HepG2 (cell line): ENCODE measurements around the gene KARS1. TPM values are rescaled to one million over a fixed set of nuclear protein-coding genes. Genes with fewer than 3 reads are reported as not detected.

Source experiments
- CHCHD3 ChIP-seq: sonication (generic); formaldehyde crosslinking; IDR thresholded peaks from 2 replicates; pipeline ENCODE4 v1.8.0; 2022; ENCODE audit warnings: mild to moderate bottlenecking, missing genetic modification reagents, moderate library complexity
- CREM ChIP-seq, 2 experiments: sonication (generic) in 1 of 2; formaldehyde crosslinking in 1 of 2; IDR thresholded peaks; 2 replicates each; pipeline versions ENCODE4 v1.4.0 to v1.6.1; 2016 to 2020; ENCODE audit warnings: antibody characterized with exemption in 1 of 2, mild to moderate bottlenecking in 1 of 2, missing genetic modification reagents in 1 of 2
- KMT2A ChIP-seq: sonication (generic); formaldehyde crosslinking; IDR thresholded peaks from 2 replicates; pipeline ENCODE4 v1.4.0; 2020; ENCODE audit warnings: missing genetic modification reagents
- MTF2 ChIP-seq: sonication (generic); formaldehyde crosslinking; IDR thresholded peaks from 2 replicates; pipeline ENCODE4 v1.5.0; 2020; ENCODE audit warnings: missing genetic modification reagents, borderline replicate concordance
- MYNN ChIP-seq: sonication (generic); formaldehyde crosslinking; IDR thresholded peaks from 2 replicates; pipeline ENCODE4 v1.4.0; 2020; ENCODE audit warnings: mild to moderate bottlenecking, low read depth, missing genetic modification reagents
- ONECUT2 ChIP-seq: sonication (generic); formaldehyde crosslinking; IDR thresholded peaks from 2 replicates; pipeline ENCODE4 v1.4.0; 2020; ENCODE audit warnings: missing genetic modification reagents
- RFXAP ChIP-seq: sonication (generic); formaldehyde crosslinking; IDR thresholded peaks from 2 replicates; pipeline ENCODE4 v1.4.0; 2020; ENCODE audit warnings: missing genetic modification reagents, borderline replicate concordance
- SAP130 ChIP-seq: IDR thresholded peaks from 2 replicates; pipeline ENCODE4 v1.6.1; 2016; ENCODE audit warnings: low read depth
- ZMAT3 ChIP-seq: sonication (generic); formaldehyde crosslinking; conservative IDR thresholded peaks from 2 replicates; pipeline ENCODE4 v1.7.0; 2021; ENCODE audit warnings: missing genetic modification reagents
- ZNF546 ChIP-seq: sonication (generic); formaldehyde crosslinking; conservative IDR thresholded peaks from 2 replicates; pipeline ENCODE4 v1.8.1; 2023; ENCODE audit warnings: mild to moderate bottlenecking, missing genetic modification reagents
- polyA plus RNA-seq, 8 experiments: library from polyadenylated mRNA; depleted of rRNA in 3 of 8; stranded (reverse) in 7 of 8; unstranded in 1 of 8; fragments of >200 nt; fragmentation: Illumina TruSeq in 4 of 8; extraction: Trizol in 4 of 8; gene quantifications; 2 replicates each; pipeline versions ENCODE4 v1.2.1 to v1.2.3, GENCODE V29; 2011 to 2016; ENCODE audit warnings: low read depth in 4 of 8, missing spikeins in 1 of 8, mixed read lengths in 1 of 8; ENCODE audit not compliant: insufficient read depth in 1 of 8
- total RNA-seq, 5 experiments: library from RNA; depleted of rRNA; stranded (reverse); fragments of >200 nt; fragmentation: Illumina TruSeq; extraction: Trizol; gene quantifications; 2 replicates each; pipeline ENCODE4 v1.2.3, GENCODE V29; 2016; ENCODE audit warnings: low read depth in 1 of 5
- TF ChIP-seq, protein P1 (sequence below): sonication (generic); formaldehyde crosslinking; IDR thresholded peaks from 2 replicates; pipeline ENCODE4 v1.8.1; 2023; ENCODE audit warnings: mild to moderate bottlenecking, missing genetic modification reagents
- TF ChIP-seq, protein P2 (sequence below): sonication (generic); formaldehyde crosslinking; IDR thresholded peaks from 2 replicates; pipeline ENCODE4 v1.4.0; 2020; ENCODE audit warnings: mild to moderate bottlenecking, missing genetic modification reagents
- TF ChIP-seq, protein P3 (sequence below), 2 experiments: sonication (generic) in 1 of 2; formaldehyde crosslinking in 1 of 2; IDR thresholded peaks; 2 replicates each; pipeline versions ENCODE4 v1.4.0 to v1.6.1; 2018 to 2020; ENCODE audit warnings: missing genetic modification reagents in 2 of 2, borderline replicate concordance in 1 of 2, low read depth in 1 of 2, mild to moderate bottlenecking in 1 of 2, missing biosample characterization in 1 of 2
- TF ChIP-seq, protein P4 (sequence below): sonication (generic); formaldehyde crosslinking; IDR thresholded peaks from 2 replicates; pipeline ENCODE4 v1.5.0; 2020; ENCODE audit warnings: missing genetic modification reagents
- TF ChIP-seq, protein P5 (sequence below): sonication (generic); formaldehyde crosslinking; IDR thresholded peaks from 2 replicates; pipeline ENCODE4 v1.8.0; 2023; ENCODE audit warnings: mild to moderate bottlenecking, missing genetic modification reagents

The KARS1 gene
- total and polyA plus RNA-seq, 2 of the 13 experiments (the other 11 are each of a cell fraction or from before 2014, with no cell fraction given): 141 to 276 TPM

DNA sequence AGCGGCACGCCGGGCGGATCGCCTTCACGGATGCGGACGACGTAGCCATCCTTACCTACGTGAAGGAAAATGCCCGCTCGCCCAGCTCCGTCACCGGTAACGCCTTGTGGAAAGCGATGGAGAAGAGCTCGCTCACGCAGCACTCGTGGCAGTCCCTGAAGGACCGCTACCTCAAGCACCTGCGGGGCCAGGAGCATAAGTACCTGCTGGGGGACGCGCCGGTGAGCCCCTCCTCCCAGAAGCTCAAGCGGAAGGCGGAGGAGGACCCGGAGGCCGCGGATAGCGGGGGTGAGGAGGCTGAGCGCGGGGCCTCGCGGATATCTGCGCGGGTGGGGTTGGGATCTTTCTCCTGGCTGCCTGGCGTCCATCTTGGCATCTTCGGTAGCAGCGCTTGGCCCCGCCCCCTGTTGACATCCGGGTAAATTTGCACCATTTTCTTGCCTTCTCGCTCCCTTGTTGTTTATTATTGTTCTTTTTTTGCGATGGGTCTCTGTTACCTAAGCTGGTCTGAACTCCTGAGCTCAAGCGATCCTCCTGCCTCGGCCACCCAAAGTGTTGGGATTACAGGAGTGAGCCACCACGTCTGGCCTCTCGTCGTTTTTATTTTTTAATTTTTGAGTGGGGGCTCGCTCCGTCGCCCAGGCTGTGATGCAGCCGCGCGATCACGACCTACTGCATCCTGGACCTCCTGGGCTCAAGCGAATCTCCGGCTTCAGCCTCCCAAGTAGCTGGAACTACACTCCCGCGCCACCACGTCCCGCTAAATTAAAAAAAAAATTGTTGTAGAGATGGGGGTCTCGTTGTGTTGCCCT lies 1.0 kb upstream of the KARS1 start (continued):
- TF ChIP-seq, protein P1, sequence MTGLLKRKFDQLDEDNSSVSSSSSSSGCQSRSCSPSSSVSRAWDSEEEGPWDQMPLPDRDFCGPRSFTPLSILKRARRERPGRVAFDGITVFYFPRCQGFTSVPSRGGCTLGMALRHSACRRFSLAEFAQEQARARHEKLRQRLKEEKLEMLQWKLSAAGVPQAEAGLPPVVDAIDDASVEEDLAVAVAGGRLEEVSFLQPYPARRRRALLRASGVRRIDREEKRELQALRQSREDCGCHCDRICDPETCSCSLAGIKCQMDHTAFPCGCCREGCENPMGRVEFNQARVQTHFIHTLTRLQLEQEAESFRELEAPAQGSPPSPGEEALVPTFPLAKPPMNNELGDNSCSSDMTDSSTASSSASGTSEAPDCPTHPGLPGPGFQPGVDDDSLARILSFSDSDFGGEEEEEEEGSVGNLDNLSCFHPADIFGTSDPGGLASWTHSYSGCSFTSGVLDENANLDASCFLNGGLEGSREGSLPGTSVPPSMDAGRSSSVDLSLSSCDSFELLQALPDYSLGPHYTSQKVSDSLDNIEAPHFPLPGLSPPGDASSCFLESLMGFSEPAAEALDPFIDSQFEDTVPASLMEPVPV (CRISPR knock-in tag): 0 out of 2 replicates have a peak, but pooled peaks have one; percentile 8
- TF ChIP-seq CREM (IDR thresholded peaks at IDR 0.05) (0 out of 2 replicates have a peak, but pooled peaks have one; percentile 10), CREM (CRISPR knock-in tag; IDR thresholded peaks at IDR 0.05) (no peak), RFXAP (CRISPR knock-in tag) (peak; percentile 11; the same call in 1 of the 2 replicates), ONECUT2 (0 out of 2 replicates have a peak, but pooled peaks have one; percentile 22), ZMAT3 (CRISPR knock-in tag) (0 out of 2 replicates have a peak, but pooled peaks have one; percentile 20), MYNN (no peak), ZNF546 (CRISPR knock-in tag) (0 out of 2 replicates have a peak, but pooled peaks have one; percentile 7), MTF2 (CRISPR knock-in tag) (peak; percentile 61; the same call in 1 of the 2 replicates), KMT2A (no peak; the same call in none of the 2 replicates), SAP130 (CRISPR knock-in tag) (peak; percentile 76), CHCHD3 (0 out of 2 replicates have a peak, but pooled peaks have one; percentile 5)
- TF ChIP-seq, protein P2, sequence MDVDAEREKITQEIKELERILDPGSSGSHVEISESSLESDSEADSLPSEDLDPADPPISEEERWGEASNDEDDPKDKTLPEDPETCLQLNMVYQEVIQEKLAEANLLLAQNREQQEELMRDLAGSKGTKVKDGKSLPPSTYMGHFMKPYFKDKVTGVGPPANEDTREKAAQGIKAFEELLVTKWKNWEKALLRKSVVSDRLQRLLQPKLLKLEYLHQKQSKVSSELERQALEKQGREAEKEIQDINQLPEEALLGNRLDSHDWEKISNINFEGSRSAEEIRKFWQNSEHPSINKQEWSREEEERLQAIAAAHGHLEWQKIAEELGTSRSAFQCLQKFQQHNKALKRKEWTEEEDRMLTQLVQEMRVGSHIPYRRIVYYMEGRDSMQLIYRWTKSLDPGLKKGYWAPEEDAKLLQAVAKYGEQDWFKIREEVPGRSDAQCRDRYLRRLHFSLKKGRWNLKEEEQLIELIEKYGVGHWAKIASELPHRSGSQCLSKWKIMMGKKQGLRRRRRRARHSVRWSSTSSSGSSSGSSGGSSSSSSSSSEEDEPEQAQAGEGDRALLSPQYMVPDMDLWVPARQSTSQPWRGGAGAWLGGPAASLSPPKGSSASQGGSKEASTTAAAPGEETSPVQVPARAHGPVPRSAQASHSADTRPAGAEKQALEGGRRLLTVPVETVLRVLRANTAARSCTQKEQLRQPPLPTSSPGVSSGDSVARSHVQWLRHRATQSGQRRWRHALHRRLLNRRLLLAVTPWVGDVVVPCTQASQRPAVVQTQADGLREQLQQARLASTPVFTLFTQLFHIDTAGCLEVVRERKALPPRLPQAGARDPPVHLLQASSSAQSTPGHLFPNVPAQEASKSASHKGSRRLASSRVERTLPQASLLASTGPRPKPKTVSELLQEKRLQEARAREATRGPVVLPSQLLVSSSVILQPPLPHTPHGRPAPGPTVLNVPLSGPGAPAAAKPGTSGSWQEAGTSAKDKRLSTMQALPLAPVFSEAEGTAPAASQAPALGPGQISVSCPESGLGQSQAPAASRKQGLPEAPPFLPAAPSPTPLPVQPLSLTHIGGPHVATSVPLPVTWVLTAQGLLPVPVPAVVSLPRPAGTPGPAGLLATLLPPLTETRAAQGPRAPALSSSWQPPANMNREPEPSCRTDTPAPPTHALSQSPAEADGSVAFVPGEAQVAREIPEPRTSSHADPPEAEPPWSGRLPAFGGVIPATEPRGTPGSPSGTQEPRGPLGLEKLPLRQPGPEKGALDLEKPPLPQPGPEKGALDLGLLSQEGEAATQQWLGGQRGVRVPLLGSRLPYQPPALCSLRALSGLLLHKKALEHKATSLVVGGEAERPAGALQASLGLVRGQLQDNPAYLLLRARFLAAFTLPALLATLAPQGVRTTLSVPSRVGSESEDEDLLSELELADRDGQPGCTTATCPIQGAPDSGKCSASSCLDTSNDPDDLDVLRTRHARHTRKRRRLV: peak; percentile 70
- TF ChIP-seq, protein P3, sequence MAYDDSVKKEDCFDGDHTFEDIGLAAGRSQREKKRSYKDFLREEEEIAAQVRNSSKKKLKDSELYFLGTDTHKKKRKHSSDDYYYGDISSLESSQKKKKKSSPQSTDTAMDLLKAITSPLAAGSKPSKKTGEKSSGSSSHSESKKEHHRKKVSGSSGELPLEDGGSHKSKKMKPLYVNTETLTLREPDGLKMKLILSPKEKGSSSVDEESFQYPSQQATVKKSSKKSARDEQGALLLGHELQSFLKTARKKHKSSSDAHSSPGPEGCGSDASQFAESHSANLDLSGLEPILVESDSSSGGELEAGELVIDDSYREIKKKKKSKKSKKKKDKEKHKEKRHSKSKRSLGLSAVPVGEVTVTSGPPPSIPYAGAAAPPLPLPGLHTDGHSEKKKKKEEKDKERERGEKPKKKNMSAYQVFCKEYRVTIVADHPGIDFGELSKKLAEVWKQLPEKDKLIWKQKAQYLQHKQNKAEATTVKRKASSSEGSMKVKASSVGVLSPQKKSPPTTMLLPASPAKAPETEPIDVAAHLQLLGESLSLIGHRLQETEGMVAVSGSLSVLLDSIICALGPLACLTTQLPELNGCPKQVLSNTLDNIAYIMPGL (CRISPR knock-in tag; IDR thresholded peaks at IDR 0.05; ENCODE audit: borderline replicate concordance in 1 of 2, low read depth in 1 of 2): peak in 1 of 2 experiments; percentile 64; a peak in 2 of 4 replicates
- TF ChIP-seq, protein P4, sequence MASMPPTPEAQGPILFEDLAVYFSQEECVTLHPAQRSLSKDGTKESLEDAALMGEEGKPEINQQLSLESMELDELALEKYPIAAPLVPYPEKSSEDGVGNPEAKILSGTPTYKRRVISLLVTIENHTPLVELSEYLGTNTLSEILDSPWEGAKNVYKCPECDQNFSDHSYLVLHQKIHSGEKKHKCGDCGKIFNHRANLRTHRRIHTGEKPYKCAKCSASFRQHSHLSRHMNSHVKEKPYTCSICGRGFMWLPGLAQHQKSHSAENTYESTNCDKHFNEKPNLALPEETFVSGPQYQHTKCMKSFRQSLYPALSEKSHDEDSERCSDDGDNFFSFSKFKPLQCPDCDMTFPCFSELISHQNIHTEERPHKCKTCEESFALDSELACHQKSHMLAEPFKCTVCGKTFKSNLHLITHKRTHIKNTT (CRISPR knock-in tag): no peak
- TF ChIP-seq, protein P5, sequence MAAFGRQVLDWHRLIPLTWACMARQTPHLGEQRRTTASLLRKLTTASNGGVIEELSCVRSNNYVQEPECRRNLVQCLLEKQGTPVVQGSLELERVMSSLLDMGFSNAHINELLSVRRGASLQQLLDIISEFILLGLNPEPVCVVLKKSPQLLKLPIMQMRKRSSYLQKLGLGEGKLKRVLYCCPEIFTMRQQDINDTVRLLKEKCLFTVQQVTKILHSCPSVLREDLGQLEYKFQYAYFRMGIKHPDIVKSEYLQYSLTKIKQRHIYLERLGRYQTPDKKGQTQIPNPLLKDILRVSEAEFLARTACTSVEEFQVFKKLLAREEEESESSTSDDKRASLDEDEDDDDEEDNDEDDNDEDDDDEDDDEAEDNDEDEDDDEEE: 0 out of 2 replicates have a peak, but pooled peaks have one; percentile 12
